ENCODE results near the gene DOCK11. TPM values are rescaled to one million over a fixed set of nuclear protein-coding genes. Genes with fewer than 3 reads are reported as not detected.
"Not testable (repeated sequence)": the region's sequence is repeated elsewhere in the genome, so short reads cannot be mapped to it uniquely, and the experiment has no call there.

Gene DOCK11
- total RNA-seq (2014; rRNA removed; shearing (Covaris generic)) = 2.2 and 4.3 TPM in 2 replicates

DNA sequence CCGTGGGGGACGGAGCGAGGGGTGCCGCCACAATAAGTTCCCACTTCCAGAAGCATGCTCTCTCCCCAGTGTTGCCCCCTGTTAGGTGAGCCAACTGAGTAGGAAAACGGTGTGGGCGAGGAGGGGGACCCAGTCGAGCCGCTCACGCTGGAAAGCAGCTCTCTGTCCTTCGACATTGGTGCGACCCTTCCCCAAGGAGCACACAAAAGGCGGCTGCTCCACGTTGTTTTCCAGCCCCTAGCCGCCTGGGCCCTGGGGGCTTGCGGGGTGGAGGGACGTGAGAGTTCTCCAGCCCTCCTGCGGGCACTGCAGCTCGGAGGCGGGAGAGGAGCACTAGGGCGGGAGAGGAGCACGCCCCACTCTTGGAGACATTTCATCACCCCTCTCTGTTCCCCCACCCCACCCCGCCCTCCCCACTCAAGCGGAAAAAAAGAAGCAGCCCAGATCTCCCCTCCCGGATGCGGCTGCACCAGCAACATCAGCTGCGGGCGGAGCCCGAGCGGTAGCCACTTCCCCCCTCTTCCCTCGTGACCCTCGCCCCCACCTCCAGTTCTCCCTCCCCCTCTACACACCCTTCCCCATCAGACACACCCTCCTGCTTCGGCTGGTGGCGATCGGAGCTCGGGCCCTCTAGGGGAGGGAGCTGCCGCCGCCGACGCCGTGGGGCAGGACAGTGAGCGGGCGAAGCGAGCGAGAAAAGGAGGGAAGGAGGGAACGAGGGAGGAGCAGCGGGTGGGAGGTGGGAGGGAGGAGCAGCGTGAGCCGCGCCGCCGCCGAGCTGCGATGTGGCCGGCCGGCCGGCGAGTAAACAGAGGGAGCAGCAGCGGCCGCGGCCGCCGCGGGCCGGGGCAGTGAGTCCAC is at the start of gene DOCK11:
Gene DOCK11 (plus strand): TSS at position 755 of the 861 bp plus-strand sequence. CDS start 157 bp downstream, outside the sequence.
- peak; percentile 93 for DNase-seq

DNA sequence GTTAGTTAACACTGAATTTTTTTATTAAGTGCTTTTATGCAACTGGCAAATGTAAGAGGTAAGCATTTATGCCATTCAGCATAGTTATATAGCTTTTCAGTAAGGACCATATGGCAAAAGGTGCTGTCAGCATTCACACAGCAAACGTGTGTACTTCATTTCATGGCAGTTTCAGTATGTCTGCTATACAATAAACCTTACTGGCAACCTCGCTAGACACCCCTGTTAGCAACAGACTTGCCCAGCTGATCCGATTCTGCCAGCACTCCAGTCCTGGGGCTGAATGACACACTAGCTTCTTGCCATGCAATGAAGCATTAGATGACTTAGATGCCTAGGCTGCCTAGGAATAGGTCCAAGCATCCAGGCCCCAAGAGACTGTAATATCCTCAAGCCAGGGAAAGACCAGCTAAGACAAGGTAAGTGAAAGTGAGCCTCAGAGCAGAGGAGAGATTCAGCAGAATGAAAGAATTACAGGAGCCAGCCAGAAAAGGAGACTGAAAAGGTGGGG is 47.3 kb upstream of the DOCK11 start:
- Histone ChIP-seq H3K36me3 (replicated peaks; ENCODE audit: control insufficient read depth, insufficient read depth, low read length) (peaks cover 6% of the 10 kb centered on the region), H3K27me3 (ENCODE audit: control insufficient read depth, insufficient read depth, low read length) (no peaks in the 10 kb centered on the region), H3K4me3 (ENCODE audit: insufficient read depth, low read depth, low read length) (no peak overlapping the region)
- no peak for DNase-seq

More for the DNA sequence above, at the start of gene DOCK11:
- peaks cover 39% of the 10 kb centered on the region for H3K27me3 ChIP-seq (ENCODE audit: control insufficient read depth, insufficient read depth, low read length)
- peak within 1 kb of the TSS; percentile 74 for H3K4me3 ChIP-seq (ENCODE audit: insufficient read depth, low read depth, low read length)
- H3K36me3 ChIP-seq (replicated peaks; ENCODE audit: control insufficient read depth, insufficient read depth, low read length) = no peaks in the 10 kb centered on the region

DNA sequence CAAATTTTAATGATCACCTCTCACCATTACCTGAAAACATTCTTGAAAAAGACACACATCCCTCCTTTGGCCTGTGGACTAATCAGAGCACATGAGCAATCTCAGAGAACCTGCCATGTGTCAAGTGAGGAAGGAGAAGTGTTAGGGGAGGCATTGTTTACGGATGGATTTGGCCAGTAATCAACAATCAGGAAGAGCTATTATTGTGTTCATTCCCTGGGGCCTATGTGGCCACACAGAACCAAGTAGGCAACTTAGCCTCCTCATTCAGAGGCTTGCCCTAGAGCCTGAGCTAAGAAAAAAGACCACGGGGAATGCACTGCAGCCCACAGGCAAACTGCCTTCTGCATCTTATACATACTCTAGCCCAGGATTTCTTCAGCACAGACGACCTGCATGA is 40.6 kb upstream of the DOCK11 start:
- H3K4me3 ChIP-seq (ENCODE audit: insufficient read depth, low read depth, low read length) = no peak overlapping the region
- H3K27me3 ChIP-seq (ENCODE audit: control insufficient read depth, insufficient read depth, low read length) = no peaks in the 10 kb centered on the region
- H3K36me3 ChIP-seq (replicated peaks; ENCODE audit: control insufficient read depth, insufficient read depth, low read length) = peaks cover 2% of the 10 kb centered on the region
- DNase-seq = no peak

DNA sequence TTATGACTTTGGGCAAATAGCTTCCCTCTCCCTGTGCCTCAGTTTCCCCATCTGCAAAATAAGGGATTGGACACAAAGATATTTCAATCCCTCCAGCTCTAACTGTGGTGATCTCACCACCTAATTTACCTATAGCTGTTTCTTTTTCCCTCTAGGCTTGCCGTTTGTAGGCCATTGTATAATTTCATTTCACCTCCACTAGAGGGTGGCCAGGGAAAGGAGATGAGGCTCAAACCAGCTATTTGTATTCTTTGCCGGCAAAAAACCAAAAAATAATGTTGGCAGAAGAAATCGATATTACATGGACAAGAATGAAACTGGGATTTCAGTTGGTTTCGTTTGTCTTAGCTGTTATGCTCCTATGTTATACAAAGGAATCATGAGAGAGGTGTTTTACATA is 36.1 kb upstream of the DOCK11 start:
- Histone ChIP-seq H3K27me3 (ENCODE audit: control insufficient read depth, insufficient read depth, low read length) (no peaks in the 10 kb centered on the region), H3K36me3 (replicated peaks; ENCODE audit: control insufficient read depth, insufficient read depth, low read length) (no peaks in the 10 kb centered on the region), H3K4me3 (ENCODE audit: insufficient read depth, low read depth, low read length) (no peak overlapping the region)
- peak; percentile 61 for DNase-seq

DNA sequence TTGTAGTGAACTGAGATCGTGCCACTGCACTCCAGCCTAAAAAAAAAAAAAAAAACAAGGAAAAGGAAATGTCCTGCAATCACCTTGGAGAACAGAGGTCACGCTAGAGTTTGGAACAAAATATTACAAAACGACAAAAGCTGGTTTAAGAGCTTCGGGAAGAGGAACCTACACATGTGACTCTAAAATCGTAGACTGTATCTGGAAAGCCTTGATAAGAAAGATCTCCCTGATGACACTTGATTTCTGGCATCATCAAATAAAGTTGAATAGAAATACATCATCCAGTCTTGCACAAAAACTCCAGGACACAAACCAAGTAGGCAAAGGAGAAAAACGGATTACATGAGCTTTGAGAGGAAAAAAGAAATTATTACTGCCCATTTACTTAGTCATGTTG is 31.1 kb upstream of the DOCK11 start:
- no peak for DNase-seq
- Histone ChIP-seq H3K36me3 (replicated peaks; ENCODE audit: control insufficient read depth, insufficient read depth, low read length) (no peaks in the 10 kb centered on the region), H3K27me3 (ENCODE audit: control insufficient read depth, insufficient read depth, low read length) (no peaks in the 10 kb centered on the region), H3K4me3 (ENCODE audit: insufficient read depth, low read depth, low read length) (no peak overlapping the region)

DNA sequence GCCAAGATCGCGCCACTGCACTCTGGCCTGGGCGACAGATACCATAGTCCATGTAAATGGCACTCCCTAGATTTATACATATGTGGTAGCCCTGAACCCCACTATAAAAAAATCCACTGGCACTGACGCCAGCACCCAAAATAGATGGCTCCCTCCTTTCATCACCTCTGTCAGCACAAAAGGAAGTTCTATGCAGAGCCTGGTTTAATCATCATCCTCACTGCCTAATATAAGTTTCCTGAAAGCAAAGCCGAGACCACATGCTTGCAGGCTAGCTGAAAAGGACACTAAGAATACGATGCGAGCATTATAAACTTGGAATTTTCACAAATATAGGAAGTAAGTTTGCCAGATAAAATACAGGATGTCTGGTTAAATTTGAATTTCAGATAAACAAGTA is 27.5 kb upstream of the DOCK11 start:
- no peak overlapping the region for H3K4me3 ChIP-seq (ENCODE audit: insufficient read depth, low read depth, low read length)
- H3K27me3 ChIP-seq (ENCODE audit: control insufficient read depth, insufficient read depth, low read length) = no peaks in the 10 kb centered on the region
- no peaks in the 10 kb centered on the region for H3K36me3 ChIP-seq (replicated peaks; ENCODE audit: control insufficient read depth, insufficient read depth, low read length)
- DNase-seq = no peak

DNA sequence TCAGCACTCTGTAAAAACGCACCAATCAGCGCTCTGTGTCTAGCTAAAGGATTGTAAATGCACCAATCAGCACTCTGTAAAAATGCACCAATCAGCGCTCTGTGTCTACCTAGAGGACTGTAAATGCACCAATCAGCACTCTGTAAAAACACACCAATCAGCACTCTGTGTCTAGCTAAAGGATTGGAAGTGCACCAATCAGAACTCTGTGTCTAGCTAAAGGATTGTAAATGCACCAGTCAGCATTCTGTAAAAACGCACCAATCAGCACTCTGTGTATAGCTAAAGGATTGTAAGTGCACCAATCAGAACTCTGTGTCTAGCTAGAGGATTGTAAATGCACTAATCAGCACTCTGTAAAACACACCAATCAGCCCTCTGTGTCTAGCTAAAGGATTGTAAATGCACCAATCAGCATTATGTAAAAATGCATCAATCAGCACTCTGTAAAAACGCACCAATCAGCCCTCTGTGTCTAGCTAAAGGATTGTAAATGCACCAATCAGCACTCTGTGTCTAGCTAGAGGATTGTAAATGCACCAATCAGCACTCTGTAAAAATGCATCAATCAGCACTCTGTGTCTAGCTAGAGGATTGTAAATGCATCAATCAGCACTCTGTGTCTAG is 24.8 kb upstream of the DOCK11 start:
- not testable (repeated sequence) for H3K27me3 ChIP-seq (ENCODE audit: control insufficient read depth, insufficient read depth, low read length); DNase-seq; H3K36me3 ChIP-seq (replicated peaks; ENCODE audit: control insufficient read depth, insufficient read depth, low read length); H3K4me3 ChIP-seq (ENCODE audit: insufficient read depth, low read depth, low read length)

DNA sequence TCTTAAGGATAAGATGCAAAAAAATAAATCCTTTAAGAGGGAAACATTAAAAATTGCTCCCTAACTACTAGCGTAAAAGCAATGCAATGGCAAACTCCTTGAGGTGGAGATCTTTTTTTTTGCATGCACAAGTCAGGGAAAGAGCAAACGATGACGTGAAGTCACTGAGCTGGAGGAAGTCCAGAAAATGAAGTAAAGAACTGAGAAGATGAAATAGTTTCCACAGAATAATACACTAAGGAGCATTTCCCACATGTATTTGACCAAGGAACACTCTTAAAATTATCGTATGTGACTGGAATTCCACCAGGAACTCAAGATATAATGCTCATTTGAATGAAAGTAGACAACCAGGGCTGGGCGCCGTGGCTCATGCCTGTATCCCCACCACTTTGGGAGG is 21.0 kb upstream of the DOCK11 start:
- Histone ChIP-seq H3K36me3 (replicated peaks; ENCODE audit: control insufficient read depth, insufficient read depth, low read length) (no peaks in the 10 kb centered on the region), H3K27me3 (ENCODE audit: control insufficient read depth, insufficient read depth, low read length) (no peaks in the 10 kb centered on the region), H3K4me3 (ENCODE audit: insufficient read depth, low read depth, low read length) (no peak overlapping the region)
- DNase-seq = no peak

DNA sequence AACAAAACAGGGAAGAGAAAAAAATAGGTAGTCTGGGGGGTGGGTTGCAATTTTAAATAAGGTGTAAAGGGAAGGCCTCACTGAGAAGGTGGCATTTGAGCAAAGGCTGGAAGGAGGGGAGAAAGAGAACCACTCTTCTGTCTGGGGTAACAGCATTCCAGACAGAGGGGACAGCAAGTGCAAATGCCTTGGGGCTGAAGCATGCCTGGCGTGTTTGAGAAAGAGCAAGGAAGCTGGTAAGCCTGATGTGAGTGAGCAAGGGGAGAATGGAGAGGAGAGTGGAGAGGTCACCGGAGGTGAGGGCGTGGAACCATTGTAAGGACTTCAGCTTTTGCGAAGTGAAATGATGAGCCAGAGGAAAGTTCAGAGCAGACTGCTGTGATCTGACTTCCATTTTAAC is 19.7 kb upstream of the DOCK11 start:
- no peak overlapping the region for H3K4me3 ChIP-seq (ENCODE audit: insufficient read depth, low read depth, low read length)
- DNase-seq = no peak
- no peaks in the 10 kb centered on the region for H3K27me3 ChIP-seq (ENCODE audit: control insufficient read depth, insufficient read depth, low read length)
- no peaks in the 10 kb centered on the region for H3K36me3 ChIP-seq (replicated peaks; ENCODE audit: control insufficient read depth, insufficient read depth, low read length)

DNA sequence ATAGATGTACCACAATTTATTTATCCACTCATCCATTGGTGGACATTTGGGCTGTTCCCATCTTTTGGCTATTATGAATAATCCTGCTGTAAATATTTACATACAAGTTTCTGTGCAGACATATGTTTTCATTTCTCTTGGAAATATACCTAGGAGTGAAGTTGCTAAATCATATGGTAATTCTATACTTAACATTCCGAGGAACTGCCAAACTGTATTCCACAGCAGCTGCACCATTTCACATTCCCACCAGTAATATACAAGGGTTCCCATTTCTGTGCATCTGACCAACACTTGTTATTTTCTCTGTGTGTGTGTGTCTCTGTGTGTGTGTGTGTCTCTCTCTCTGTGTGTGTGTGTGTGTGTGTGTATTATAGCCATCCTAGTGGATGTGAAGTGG is 15.4 kb upstream of the DOCK11 start:
- no peaks in the 10 kb centered on the region for H3K27me3 ChIP-seq (ENCODE audit: control insufficient read depth, insufficient read depth, low read length)
- H3K4me3 ChIP-seq (ENCODE audit: insufficient read depth, low read depth, low read length) = no peak overlapping the region
- no peak for DNase-seq
- H3K36me3 ChIP-seq (replicated peaks; ENCODE audit: control insufficient read depth, insufficient read depth, low read length) = no peaks in the 10 kb centered on the region

DNA sequence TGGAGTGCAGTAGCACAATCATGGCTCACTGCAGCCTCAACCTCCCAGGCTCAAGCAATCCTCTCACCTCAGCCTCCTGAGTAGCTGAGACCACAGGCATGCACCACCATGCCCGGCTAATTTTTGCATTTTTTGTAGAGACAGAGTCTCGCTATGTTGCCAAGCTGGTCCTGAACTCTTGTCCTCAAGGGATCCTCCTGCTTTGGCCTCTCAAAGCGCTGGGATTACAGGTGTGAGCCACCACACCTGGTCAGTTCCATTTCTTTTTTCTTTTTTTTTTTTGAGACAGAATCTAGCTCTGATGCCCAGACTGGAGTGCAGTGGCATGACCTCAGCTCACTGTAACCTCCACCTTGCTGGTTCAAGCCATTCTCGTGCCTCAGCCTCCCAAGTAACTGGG is 13.2 kb upstream of the DOCK11 start:
- not testable (repeated sequence) for H3K27me3 ChIP-seq (ENCODE audit: control insufficient read depth, insufficient read depth, low read length); H3K4me3 ChIP-seq (ENCODE audit: insufficient read depth, low read depth, low read length); DNase-seq; H3K36me3 ChIP-seq (replicated peaks; ENCODE audit: control insufficient read depth, insufficient read depth, low read length)

DNA sequence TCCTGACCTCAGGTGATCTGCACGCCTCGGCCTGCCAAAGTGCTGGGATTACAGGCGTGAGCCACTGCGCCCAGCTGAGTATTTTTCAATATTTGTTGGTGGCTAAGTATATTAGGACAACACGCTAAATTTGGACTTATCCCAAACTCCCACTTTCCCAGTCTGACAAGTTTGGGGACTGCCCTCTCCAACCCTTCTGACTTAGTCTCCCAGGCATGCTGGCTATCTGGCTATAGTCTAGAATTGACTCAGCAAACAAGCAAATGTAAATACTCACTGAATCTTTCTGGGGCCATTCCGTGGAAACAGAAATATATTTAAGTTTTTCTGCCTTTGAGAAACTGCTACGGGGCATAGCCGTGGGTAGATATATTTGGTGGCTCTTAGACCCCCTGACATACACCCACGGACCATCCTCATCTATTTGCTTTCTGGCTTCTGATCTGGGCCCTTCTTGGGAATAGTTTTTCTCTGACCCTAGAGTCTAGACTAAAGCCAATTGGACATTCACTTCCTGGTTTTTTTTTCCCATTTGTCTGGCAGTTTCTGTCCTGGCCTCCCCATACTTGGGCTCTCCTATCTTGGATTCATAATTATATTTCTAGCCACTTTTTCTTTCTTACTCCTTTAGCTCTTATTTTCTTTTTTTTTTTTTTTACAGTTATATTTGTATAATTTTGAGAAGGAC is 11.3 kb upstream of the DOCK11 start:
- Histone ChIP-seq H3K36me3 (replicated peaks; ENCODE audit: control insufficient read depth, insufficient read depth, low read length) (no peaks in the 10 kb centered on the region), H3K27me3 (ENCODE audit: control insufficient read depth, insufficient read depth, low read length) (no peaks in the 10 kb centered on the region), H3K4me3 (ENCODE audit: insufficient read depth, low read depth, low read length) (no peak overlapping the region)
- DNase-seq = no peak

DNA sequence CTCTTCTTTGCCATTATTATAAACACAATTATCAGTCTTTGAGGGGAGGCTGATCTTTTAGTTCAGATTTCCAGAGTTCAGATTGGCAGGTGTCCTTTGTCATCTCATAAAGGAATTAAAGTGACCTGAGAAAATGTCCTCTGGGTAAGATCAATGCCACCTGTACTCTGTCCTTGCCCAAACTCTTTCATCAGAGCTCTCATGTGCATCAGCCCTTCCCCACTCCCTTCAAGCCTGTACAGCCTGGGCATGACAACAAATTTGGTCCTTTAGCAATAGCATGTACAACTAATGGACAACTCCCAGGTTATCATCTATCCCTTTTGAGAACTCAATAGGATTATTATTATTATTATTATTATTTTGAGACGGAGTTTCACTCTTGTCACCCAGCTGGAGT is 8.9 kb upstream of the DOCK11 start:
- not testable (repeated sequence) for H3K36me3 ChIP-seq (replicated peaks; ENCODE audit: control insufficient read depth, insufficient read depth, low read length); H3K27me3 ChIP-seq (ENCODE audit: control insufficient read depth, insufficient read depth, low read length); H3K4me3 ChIP-seq (ENCODE audit: insufficient read depth, low read depth, low read length)

DNA sequence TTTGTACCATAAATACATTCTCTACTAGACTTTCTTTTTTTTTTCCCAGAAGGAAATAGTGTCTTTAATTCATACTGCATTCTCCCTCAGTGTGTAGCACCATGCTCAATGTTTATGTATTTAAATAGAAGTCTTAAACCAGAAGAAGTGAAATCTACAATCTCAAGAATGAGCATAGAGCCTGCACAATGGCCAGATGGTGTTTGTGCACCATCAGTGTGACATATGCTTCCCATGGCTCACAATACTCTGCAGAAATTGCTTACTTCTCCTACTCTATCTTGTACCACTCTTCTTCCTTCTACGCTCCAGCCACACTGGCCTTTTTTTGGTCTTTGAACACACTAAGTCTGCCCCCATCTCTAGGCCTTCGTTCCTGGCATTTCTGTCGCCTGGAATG is 2.6 kb upstream of the DOCK11 start:
- Histone ChIP-seq H3K36me3 (replicated peaks; ENCODE audit: control insufficient read depth, insufficient read depth, low read length) (no peaks in the 10 kb centered on the region), H3K27me3 (ENCODE audit: control insufficient read depth, insufficient read depth, low read length) (peaks cover 33% of the 10 kb centered on the region)
- no peak for DNase-seq

More for the DNA sequence above, 8.9 kb upstream of the DOCK11 start:
- not testable (repeated sequence) for DNase-seq

More for the DNA sequence above, 2.6 kb upstream of the DOCK11 start:
- no peak overlapping the region for H3K4me3 ChIP-seq (ENCODE audit: insufficient read depth, low read depth, low read length)

Data from H7 (cell line).